A549 (cell line): ENCODE results near the gene CDHR2. TPM values are rescaled to one million over a fixed set of nuclear protein-coding genes. Genes with fewer than 3 reads are reported as not detected.
A peak's percentile ranks its signal among the peaks of the same experiment; 100 is the strongest.

Source experiments
- ATAC-seq, 2 experiments: fragments of 200-7000 bp in 1 of 2; fragments of >200 bp in 1 of 2; cut with Nextera tagmentation in 1 of 2; cut with Tn5 transposase in 1 of 2; 3 replicates each; pipeline versions ENCODE4 v1.8.0 to v1.9.1; 2018 to 2020; ENCODE audit warnings: mild to moderate bottlenecking in 1 of 2, moderate library complexity in 1 of 2
- CTCF ChIA-PET: fragments of 300-600 bp; sonication (Branson Sonifier 250); formaldehyde crosslinking; extraction: SDS; loops from one replicate; lab custom pipeline; 2021; ENCODE audit warnings: antibody characterized with exemption, inconsistent platforms; lab: Yijun Ruan, JAX
- POLR2A ChIA-PET: fragments of 350-600 bp; formaldehyde crosslinking; extraction: SDS; loops from one replicate; lab custom pipeline; 2021; ENCODE audit warnings: antibody characterized with exemption, inconsistent platforms; lab: Yijun Ruan, JAX
- DNase-seq, 2 experiments: peaks; one replicate each; pipeline versions ENCODE4 v3.0.0 to v3.0.0-alpha.2; 2011 to 2016; ENCODE audit warnings: low read depth in 1 of 2, low spot score in 1 of 2
- FAIRE-seq: peaks from 2 replicates; lab custom pipeline; 2011; peaks lifted over from hg19 to GRCh38; lab: Jason Lieb, UNC
- H3K27ac ChIP-seq, 2 experiments: fragments of >200 bp; sonication (Bioruptor Twin); formaldehyde crosslinking; 3 replicates each; pipeline ENCODE4 v1.5.1; 2016 to 2017
- H3K4me1 ChIP-seq: fragments of >200 bp; sonication (Bioruptor Twin); formaldehyde crosslinking; 3 replicates; pipeline ENCODE4 v1.6.1; 2016
- H3K4me2 ChIP-seq: fragments of >200 bp; sonication (Bioruptor Twin); formaldehyde crosslinking; 3 replicates; pipeline ENCODE4 v1.6.1; 2016
- H3K4me3 ChIP-seq: fragments of >200 bp; sonication (Bioruptor Twin); formaldehyde crosslinking; 3 replicates; pipeline ENCODE4 v1.5.1; 2016
- H3K9me3 ChIP-seq: fragments of >200 bp; sonication (Bioruptor Twin); formaldehyde crosslinking; 3 replicates; pipeline ENCODE4 v1.6.1; 2016
- BHLHE40 ChIP-seq: IDR thresholded peaks from 2 replicates; pipeline ENCODE4 v1.6.1; 2012; ENCODE audit warnings: low read depth, low read length, inconsistent platforms
- HOXB5 ChIP-seq: fragments of 250-450 bp; sonication (Bioruptor Pico); IDR thresholded peaks from 2 replicates; pipeline ENCODE4 v1.5.0; 2020; ENCODE audit warnings: mild to moderate bottlenecking, moderate library complexity
- JUN ChIP-seq, 2 experiments: fragments of >200 bp; sonication (Bioruptor Twin); formaldehyde crosslinking; IDR thresholded peaks; 2 replicates in 1 of 2; 3 replicates in 1 of 2; pipeline ENCODE4 v1.6.1; 2016 to 2017
- MAFK ChIP-seq: fragments of 450-650 bp; IDR thresholded peaks from 2 replicates; pipeline ENCODE4 v1.6.1; 2014; ENCODE audit not compliant: partially characterized antibody
- MAZ ChIP-seq: fragments of 150-350 bp; IDR thresholded peaks from 2 replicates; pipeline ENCODE4 v1.6.1; 2014; ENCODE audit warnings: antibody characterized with exemption, low read depth, low read length, borderline replicate concordance
- MYC ChIP-seq: IDR thresholded peaks from 2 replicates; pipeline ENCODE4 v1.6.1; 2012; ENCODE audit warnings: mild to moderate bottlenecking, inconsistent platforms, low read length, improper control_type of control experiment, borderline replicate concordance
- NFE2L2 ChIP-seq: fragments of 150-350 bp; conservative IDR thresholded peaks from 2 replicates; pipeline ENCODE4 v1.6.1; 2014; ENCODE audit warnings: low read length
- NPAS2 ChIP-seq: fragments of 250-450 bp; sonication (Bioruptor Pico); IDR thresholded peaks from 2 replicates; pipeline ENCODE4 v1.8.0; 2022; ENCODE audit warnings: mild to moderate bottlenecking, moderate library complexity, borderline replicate concordance
- PHF8 ChIP-seq: fragments of 200-600 bp; sonication (generic); IDR thresholded peaks from 2 replicates; pipeline ENCODE4 v1.6.1; 2016; ENCODE audit warnings: low read depth, mild to moderate bottlenecking, antibody characterized with exemption, moderate library complexity, borderline replicate concordance
- POLR2A ChIP-seq: IDR thresholded peaks from 2 replicates; pipeline ENCODE4 v1.6.1; 2012; ENCODE audit warnings: mild to moderate bottlenecking, low read length
- POLR2AphosphoS2 ChIP-seq: conservative IDR thresholded peaks from 2 replicates; pipeline ENCODE4 v1.6.1; 2012; ENCODE audit warnings: low read length, improper control_type of control experiment, inconsistent platforms
- RAD21 ChIP-seq, 2 experiments: fragments of >200 bp in 1 of 2; sonication (Bioruptor Twin) in 1 of 2; formaldehyde crosslinking in 1 of 2; IDR thresholded peaks in 1 of 2; conservative IDR thresholded peaks in 1 of 2; 2 replicates in 1 of 2; 3 replicates in 1 of 2; pipeline ENCODE4 v1.6.1; 2012 to 2018; ENCODE audit warnings: inconsistent platforms in 1 of 2
- RNF2 ChIP-seq: fragments of 200-600 bp; sonication (generic); IDR thresholded peaks from 2 replicates; pipeline ENCODE4 v1.6.1; 2016; ENCODE audit warnings: low read depth, mild to moderate bottlenecking, antibody characterized with exemption, moderate library complexity, borderline replicate concordance
- SMC3 ChIP-seq: fragments of >200 bp; sonication (Bioruptor Twin); formaldehyde crosslinking; IDR thresholded peaks from 3 replicates; pipeline ENCODE4 v1.6.1; 2018; ENCODE audit warnings: inconsistent platforms
- ZFP36 ChIP-seq: fragments of 450-650 bp; IDR thresholded peaks from 2 replicates; pipeline ENCODE4 v1.6.1; 2014; ENCODE audit warnings: borderline replicate concordance; ENCODE audit not compliant: partially characterized antibody
- ZNF302 ChIP-seq: fragments of 250-450 bp; sonication (Bioruptor Pico); IDR thresholded peaks from 2 replicates; pipeline ENCODE4 v1.9.0; 2021; ENCODE audit warnings: inconsistent platforms, mild to moderate bottlenecking, moderate library complexity
- ZSCAN20 ChIP-seq: fragments of 250-450 bp; sonication (Bioruptor Pico); IDR thresholded peaks from 2 replicates; pipeline ENCODE4 v1.8.0; 2022; ENCODE audit warnings: mild to moderate bottlenecking, moderate library complexity
- WGBS: methylation state at CpG from one replicate; pipeline ENCODE4 v1.1.6; 2017; ENCODE audit errors: missing lambda C conversion rate; 5-methylcytosine and 5-hydroxymethylcytosine counted together
- polyA plus RNA-seq, 4 experiments: library from polyadenylated mRNA; depleted of rRNA in 3 of 4; stranded (reverse); fragments of >200 nt; fragmentation: RNase III in 1 of 4; extraction: RNeasy Plus Mini Kit Qiagen cat#74134 plus additional on column Dnase treatment in 1 of 4; gene quantifications; 2 replicates in 3 of 4; 3 replicates in 1 of 4; pipeline ENCODE4 v1.2.3, GENCODE V29; 2011 to 2017
- TF ChIP-seq, protein P1 (sequence below): fragments of 450-650 bp; IDR thresholded peaks from 2 replicates; pipeline ENCODE4 v1.6.1; 2014; ENCODE audit warnings: antibody characterized with exemption
- TF ChIP-seq, protein P2 (sequence below): fragments of 250-450 bp; sonication (Bioruptor Pico); IDR thresholded peaks from 2 replicates; pipeline ENCODE4 v1.5.0; 2020; ENCODE audit warnings: low read depth, mild to moderate bottlenecking, moderate library complexity
- TF ChIP-seq, protein P3 (sequence below): fragments of >200 bp; sonication (Bioruptor Twin); formaldehyde crosslinking; IDR thresholded peaks from 2 replicates; pipeline ENCODE4 v1.6.1; 2016
- TF ChIP-seq, protein P4 (sequence below): fragments of 250-450 bp; sonication (Bioruptor Pico); IDR thresholded peaks from 2 replicates; pipeline ENCODE4 v1.5.0; 2021; ENCODE audit warnings: mild to moderate bottlenecking, moderate library complexity, borderline replicate concordance
- TF ChIP-seq, protein P5 (sequence below): fragments of 200-600 bp; sonication (generic); IDR thresholded peaks from 2 replicates; pipeline ENCODE4 v1.6.1; 2016; ENCODE audit warnings: antibody characterized with exemption, mild to moderate bottlenecking, moderate library complexity

Gene CDHR2
- polyA plus RNA-seq, 2 of the 4 experiments (the other 2 are of a cell fraction): 0.09 TPM; not detected in 1

DNA sequence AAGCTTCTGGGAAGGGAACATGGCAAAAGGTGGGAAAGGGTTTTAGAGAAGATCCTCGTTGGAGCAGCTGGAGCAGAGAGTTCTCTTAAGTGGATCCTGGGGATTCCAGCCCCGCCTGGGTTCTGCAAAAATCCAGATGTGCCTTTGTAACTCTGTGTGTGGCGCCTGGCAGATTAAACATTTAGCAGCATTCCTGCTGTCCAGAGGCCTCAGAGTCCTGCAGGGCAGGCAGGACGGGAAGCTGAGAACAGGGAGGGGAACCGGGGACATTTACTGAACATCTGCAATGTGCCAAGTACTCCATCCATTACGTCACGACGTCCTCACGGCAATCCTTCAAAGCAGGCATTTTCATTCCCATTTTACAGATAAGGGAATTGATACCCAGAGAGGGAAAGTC, 87.3 kb downstream of the CDHR2 start:
- FAIRE-seq (no peak), DNase-seq (no peak)
- 62% methylated on average over 9 of the region's 9 CpGs for WGBS
- CTCF ChIA-PET: interaction anchor here (1.0 kb wide), 1 partner anchor 221 kb away, joined by 3 read pairs; no protein-coding TSS in a partner anchor
- H3K27ac ChIP-seq: no peak overlapping the region
- H3K9me3 ChIP-seq: no peaks in the 10 kb centered on the region
- H3K4me2 ChIP-seq: no peak overlapping the region
- H3K4me1 ChIP-seq: no peaks in the 10 kb centered on the region
- no peak for TF ChIP-seq MYC
- TF ChIP-seq BHLHE40: no peak
- TF ChIP-seq MAZ: no peak
- no peak for TF ChIP-seq POLR2A
- no peak for TF ChIP-seq PHF8
- no peak for TF ChIP-seq ZNF302 (CRISPR knock-in tag)
- no peak for TF ChIP-seq SMC3
- TF ChIP-seq, protein P1, sequence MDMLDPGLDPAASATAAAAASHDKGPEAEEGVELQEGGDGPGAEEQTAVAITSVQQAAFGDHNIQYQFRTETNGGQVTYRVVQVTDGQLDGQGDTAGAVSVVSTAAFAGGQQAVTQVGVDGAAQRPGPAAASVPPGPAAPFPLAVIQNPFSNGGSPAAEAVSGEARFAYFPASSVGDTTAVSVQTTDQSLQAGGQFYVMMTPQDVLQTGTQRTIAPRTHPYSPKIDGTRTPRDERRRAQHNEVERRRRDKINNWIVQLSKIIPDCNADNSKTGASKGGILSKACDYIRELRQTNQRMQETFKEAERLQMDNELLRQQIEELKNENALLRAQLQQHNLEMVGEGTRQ: no peak
- TF ChIP-seq RNF2: no peak
- TF ChIP-seq HOXB5: no peak
- TF ChIP-seq JUN (IDR thresholded peaks at IDR 0.05): no peak
- TF ChIP-seq, protein P2, sequence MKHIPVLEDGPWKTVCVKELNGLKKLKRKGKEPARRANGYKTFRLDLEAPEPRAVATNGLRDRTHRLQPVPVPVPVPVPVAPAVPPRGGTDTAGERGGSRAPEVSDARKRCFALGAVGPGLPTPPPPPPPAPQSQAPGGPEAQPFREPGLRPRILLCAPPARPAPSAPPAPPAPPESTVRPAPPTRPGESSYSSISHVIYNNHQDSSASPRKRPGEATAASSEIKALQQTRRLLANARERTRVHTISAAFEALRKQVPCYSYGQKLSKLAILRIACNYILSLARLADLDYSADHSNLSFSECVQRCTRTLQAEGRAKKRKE (CRISPR knock-in tag): no peak
- TF ChIP-seq, protein P3, sequence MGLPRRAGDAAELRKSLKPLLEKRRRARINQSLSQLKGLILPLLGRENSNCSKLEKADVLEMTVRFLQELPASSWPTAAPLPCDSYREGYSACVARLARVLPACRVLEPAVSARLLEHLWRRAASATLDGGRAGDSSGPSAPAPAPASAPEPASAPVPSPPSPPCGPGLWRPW: no peak
- TF ChIP-seq NFE2L2: no peak
- TF ChIP-seq, protein P4, sequence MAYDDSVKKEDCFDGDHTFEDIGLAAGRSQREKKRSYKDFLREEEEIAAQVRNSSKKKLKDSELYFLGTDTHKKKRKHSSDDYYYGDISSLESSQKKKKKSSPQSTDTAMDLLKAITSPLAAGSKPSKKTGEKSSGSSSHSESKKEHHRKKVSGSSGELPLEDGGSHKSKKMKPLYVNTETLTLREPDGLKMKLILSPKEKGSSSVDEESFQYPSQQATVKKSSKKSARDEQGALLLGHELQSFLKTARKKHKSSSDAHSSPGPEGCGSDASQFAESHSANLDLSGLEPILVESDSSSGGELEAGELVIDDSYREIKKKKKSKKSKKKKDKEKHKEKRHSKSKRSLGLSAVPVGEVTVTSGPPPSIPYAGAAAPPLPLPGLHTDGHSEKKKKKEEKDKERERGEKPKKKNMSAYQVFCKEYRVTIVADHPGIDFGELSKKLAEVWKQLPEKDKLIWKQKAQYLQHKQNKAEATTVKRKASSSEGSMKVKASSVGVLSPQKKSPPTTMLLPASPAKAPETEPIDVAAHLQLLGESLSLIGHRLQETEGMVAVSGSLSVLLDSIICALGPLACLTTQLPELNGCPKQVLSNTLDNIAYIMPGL: no peak
- TF ChIP-seq ZSCAN20 (CRISPR knock-in tag): no peak
- TF ChIP-seq, all 56 proteins: peak for 0
- POLR2A ChIA-PET: interaction anchor here (1.4 kb wide), 1 partner anchor 10 kb away, joined by 8 read pairs; the partner anchor contains the start of gene TSPAN17
- no peak; a peak in 1 of 6 replicates for ATAC-seq
- H3K4me3 ChIP-seq: no peak overlapping the region

DNA sequence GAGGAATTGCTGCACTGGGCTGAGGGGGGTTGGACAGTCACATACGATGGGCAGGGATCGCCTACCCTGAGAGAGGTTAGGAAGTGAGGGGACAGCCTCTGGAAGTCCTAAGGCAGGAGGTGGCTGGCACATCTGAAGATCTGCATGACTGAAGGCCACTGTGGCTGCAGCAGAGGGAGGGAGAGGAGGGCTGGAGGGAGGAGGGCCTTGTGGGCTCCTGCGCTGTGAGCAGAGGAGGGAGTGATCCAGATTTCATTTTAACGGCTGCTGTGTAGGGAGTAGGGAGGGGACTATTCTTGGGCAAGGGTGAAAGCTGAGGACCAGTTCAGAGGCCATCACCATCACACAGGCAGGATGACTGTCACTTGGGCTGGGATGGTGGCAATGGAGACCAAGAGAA, 88.4 kb downstream of the CDHR2 start:
- H3K27ac ChIP-seq: no peak overlapping the region
- H3K9me3 ChIP-seq: no peaks in the 10 kb centered on the region
- POLR2A ChIA-PET: no interaction called here
- no peak overlapping the region for H3K4me3 ChIP-seq
- TF ChIP-seq ZFP36 (no peak), MYC (no peak), RAD21 (conservative IDR thresholded peaks at IDR 0.05 in 1 of 2, IDR thresholded peaks at IDR 0.05 in 1 of 2) (no peak), MAFK (no peak), NPAS2 (CRISPR knock-in tag) (no peak), PHF8 (no peak), RNF2 (no peak), POLR2AphosphoS2 (no peak)
- TF ChIP-seq, protein P3: no peak
- TF ChIP-seq, protein P5, sequence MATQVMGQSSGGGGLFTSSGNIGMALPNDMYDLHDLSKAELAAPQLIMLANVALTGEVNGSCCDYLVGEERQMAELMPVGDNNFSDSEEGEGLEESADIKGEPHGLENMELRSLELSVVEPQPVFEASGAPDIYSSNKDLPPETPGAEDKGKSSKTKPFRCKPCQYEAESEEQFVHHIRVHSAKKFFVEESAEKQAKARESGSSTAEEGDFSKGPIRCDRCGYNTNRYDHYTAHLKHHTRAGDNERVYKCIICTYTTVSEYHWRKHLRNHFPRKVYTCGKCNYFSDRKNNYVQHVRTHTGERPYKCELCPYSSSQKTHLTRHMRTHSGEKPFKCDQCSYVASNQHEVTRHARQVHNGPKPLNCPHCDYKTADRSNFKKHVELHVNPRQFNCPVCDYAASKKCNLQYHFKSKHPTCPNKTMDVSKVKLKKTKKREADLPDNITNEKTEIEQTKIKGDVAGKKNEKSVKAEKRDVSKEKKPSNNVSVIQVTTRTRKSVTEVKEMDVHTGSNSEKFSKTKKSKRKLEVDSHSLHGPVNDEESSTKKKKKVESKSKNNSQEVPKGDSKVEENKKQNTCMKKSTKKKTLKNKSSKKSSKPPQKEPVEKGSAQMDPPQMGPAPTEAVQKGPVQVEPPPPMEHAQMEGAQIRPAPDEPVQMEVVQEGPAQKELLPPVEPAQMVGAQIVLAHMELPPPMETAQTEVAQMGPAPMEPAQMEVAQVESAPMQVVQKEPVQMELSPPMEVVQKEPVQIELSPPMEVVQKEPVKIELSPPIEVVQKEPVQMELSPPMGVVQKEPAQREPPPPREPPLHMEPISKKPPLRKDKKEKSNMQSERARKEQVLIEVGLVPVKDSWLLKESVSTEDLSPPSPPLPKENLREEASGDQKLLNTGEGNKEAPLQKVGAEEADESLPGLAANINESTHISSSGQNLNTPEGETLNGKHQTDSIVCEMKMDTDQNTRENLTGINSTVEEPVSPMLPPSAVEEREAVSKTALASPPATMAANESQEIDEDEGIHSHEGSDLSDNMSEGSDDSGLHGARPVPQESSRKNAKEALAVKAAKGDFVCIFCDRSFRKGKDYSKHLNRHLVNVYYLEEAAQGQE: no peak
- DNase-seq: no peak
- FAIRE-seq: no peak
- 63% methylated on average over 4 of the region's 4 CpGs for WGBS
- H3K4me2 ChIP-seq: no peak overlapping the region
- CTCF ChIA-PET: no interaction called here
- ATAC-seq: peak in 1 of 2 experiments; percentile 13; a peak in 1 of 6 replicates
- no peaks in the 10 kb centered on the region for H3K4me1 ChIP-seq
